IgD-negative memory B cell (primary cell): Measurements from ENCODE around the gene TNIK. TPM values are rescaled to one million over a fixed set of nuclear protein-coding genes. Genes with fewer than 3 reads are reported as not detected.

Source experiments
- H3K27ac Mint-ChIP-seq, 3 donors: one replicate each; pipeline ENCODE4 v1.8.0; 2020 to 2022; ENCODE audit warnings: mild to moderate bottlenecking in 3 of 3, mixed read lengths in 3 of 3, moderate library complexity in 1 of 3
- H3K27me3 Mint-ChIP-seq: one replicate; pipeline ENCODE4 v1.8.0; 2021; ENCODE audit warnings: mixed read lengths
- H3K36me3 Mint-ChIP-seq: one replicate; pipeline ENCODE4 v1.8.0; 2020; ENCODE audit warnings: mild to moderate bottlenecking, mixed read lengths
- H3K4me1 Mint-ChIP-seq, 3 donors: one replicate each; pipeline ENCODE4 v1.8.0; 2020 to 2022; ENCODE audit warnings: mixed read lengths in 3 of 3, mild to moderate bottlenecking in 1 of 3
- H3K4me3 Mint-ChIP-seq, 4 donors: one replicate each; pipeline ENCODE4 v1.8.0; 2020 to 2022; ENCODE audit warnings: mild to moderate bottlenecking in 4 of 4, mixed read lengths in 4 of 4, moderate library complexity in 3 of 4
- H3K9me3 Mint-ChIP-seq, 3 donors: one replicate each; pipeline ENCODE4 v1.8.0; 2020 to 2021; ENCODE audit warnings: mixed read lengths in 3 of 3, mild to moderate bottlenecking in 1 of 3
- polyA plus RNA-seq: library from polyadenylated mRNA; unstranded; fragments of 300-500 nt; fragmentation: Illumina TruSeq; gene quantifications from one replicate; pipeline ENCODE4 v1.2.3, GENCODE V29; 2021

TNIK gene
- polyA plus RNA-seq = 3.0 TPM

- Mint-ChIP-seq H3K36me3 (no peaks in the 10 kb centered on the region), H3K9me3 (no peaks in the 10 kb centered on the region), H3K4me3 (peak within 1 kb of the TSS; percentile 87 to 97 (median 94)), H3K4me1 (peaks cover 22 to 27% (median 23%) of the 10 kb centered on the region in 3 donors), H3K27ac (peak within 1 kb of the TSS; percentile 67 to 92 (median 86)), H3K27me3 (peaks cover 2% of the 10 kb centered on the region)
Observed at GRCh38 chr3:171459942-171460724, at the start of gene TNIK. Gene TNIK (minus strand): TSS chr3:171460405. CDS start chr3:171460063, 342 bp downstream.

- Mint-ChIP-seq H3K4me1 (no peaks in the 10 kb centered on the region), H3K27me3 (peaks cover 1% of the 10 kb centered on the region), H3K27ac (peak overlapping the region in 1 of 3 donors; percentile 14), H3K36me3 (peaks cover 3% of the 10 kb centered on the region), H3K4me3 (no peak overlapping the region), H3K9me3 (peaks cover 3 to 9% (median 4%) of the 10 kb centered on the region in 3 donors)
Observed at GRCh38 chr3:171508676-171509075, 48.5 kb upstream of the TNIK start.

- H3K4me1 Mint-ChIP-seq = no peaks in the 10 kb centered on the region
- peaks cover 3% of the 10 kb centered on the region for H3K36me3 Mint-ChIP-seq
- H3K27ac Mint-ChIP-seq = no peak overlapping the region
- H3K4me3 Mint-ChIP-seq = no peak overlapping the region
- peaks cover 1% of the 10 kb centered on the region for H3K27me3 Mint-ChIP-seq
- H3K9me3 Mint-ChIP-seq = peaks cover 3 to 9% (median 4%) of the 10 kb centered on the region in 3 donors
Observed at GRCh38 chr3:171508206-171508605, 48.0 kb upstream of the TNIK start.

- Mint-ChIP-seq H3K4me3 (no peak overlapping the region), H3K9me3 (peaks cover 3 to 9% (median 4%) of the 10 kb centered on the region in 3 donors), H3K4me1 (no peaks in the 10 kb centered on the region)
Observed at GRCh38 chr3:171506743-171507319, 46.6 kb upstream of the TNIK start.

GRCh38 chr3:171505822-171506333 lies 45.7 kb upstream of the TNIK start:
- Mint-ChIP-seq H3K9me3 (peaks cover 3 to 9% (median 4%) of the 10 kb centered on the region in 3 donors), H3K4me1 (no peaks in the 10 kb centered on the region), H3K36me3 (peaks cover 3% of the 10 kb centered on the region), H3K4me3 (no peak overlapping the region), H3K27me3 (no peaks in the 10 kb centered on the region), H3K27ac (no peak overlapping the region)

More at GRCh38 chr3:171506743-171507319, 46.6 kb upstream of the TNIK start:
- H3K36me3 Mint-ChIP-seq = peaks cover 3% of the 10 kb centered on the region
- H3K27ac Mint-ChIP-seq = no peak overlapping the region
- no peaks in the 10 kb centered on the region for H3K27me3 Mint-ChIP-seq

GRCh38 chr3:171504376-171504775 lies 44.2 kb upstream of the TNIK start:
- Mint-ChIP-seq H3K36me3 (peaks cover 3% of the 10 kb centered on the region), H3K27ac (no peak overlapping the region), H3K4me1 (no peaks in the 10 kb centered on the region), H3K4me3 (no peak overlapping the region), H3K9me3 (peaks cover 3 to 9% (median 4%) of the 10 kb centered on the region in 3 donors), H3K27me3 (no peaks in the 10 kb centered on the region)

- Mint-ChIP-seq H3K27me3 (no peaks in the 10 kb centered on the region), H3K4me3 (no peak overlapping the region), H3K9me3 (peaks cover 3 to 9% (median 4%) of the 10 kb centered on the region in 3 donors), H3K27ac (no peak overlapping the region), H3K4me1 (no peaks in the 10 kb centered on the region), H3K36me3 (peaks cover 3% of the 10 kb centered on the region)
Observed at GRCh38 chr3:171503817-171504216, 43.6 kb upstream of the TNIK start.

GRCh38 chr3:171498921-171499320 lies 38.7 kb upstream of the TNIK start:
- Mint-ChIP-seq H3K27ac (no peak overlapping the region), H3K36me3 (no peaks in the 10 kb centered on the region), H3K4me1 (no peaks in the 10 kb centered on the region), H3K4me3 (no peak overlapping the region), H3K9me3 (no peaks in the 10 kb centered on the region), H3K27me3 (no peaks in the 10 kb centered on the region)

GRCh38 chr3:171497468-171497867 lies 37.3 kb upstream of the TNIK start:
- Mint-ChIP-seq H3K4me1 (peaks cover 0 to 1% (median 0%) of the 10 kb centered on the region in 3 donors), H3K36me3 (no peaks in the 10 kb centered on the region), H3K4me3 (no peak overlapping the region), H3K9me3 (no peaks in the 10 kb centered on the region), H3K27ac (no peak overlapping the region), H3K27me3 (no peaks in the 10 kb centered on the region)

- Mint-ChIP-seq H3K4me1 (peaks cover 5 to 6% (median 6%) of the 10 kb centered on the region in 3 donors), H3K36me3 (no peaks in the 10 kb centered on the region), H3K27ac (peak overlapping the region in 1 of 3 donors; percentile 10), H3K4me3 (no peak overlapping the region), H3K27me3 (no peaks in the 10 kb centered on the region), H3K9me3 (no peaks in the 10 kb centered on the region)
Observed at GRCh38 chr3:171495413-171495812, 35.2 kb upstream of the TNIK start.

- Mint-ChIP-seq H3K9me3 (no peaks in the 10 kb centered on the region), H3K4me3 (no peak overlapping the region), H3K36me3 (no peaks in the 10 kb centered on the region), H3K4me1 (peaks cover 5 to 9% (median 6%) of the 10 kb centered on the region in 3 donors), H3K27ac (no peak overlapping the region), H3K27me3 (no peaks in the 10 kb centered on the region)
Observed at GRCh38 chr3:171494457-171495109, 34.4 kb upstream of the TNIK start.

GRCh38 chr3:171491361-171491760 lies 31.2 kb upstream of the TNIK start:
- H3K4me3 Mint-ChIP-seq = peak overlapping the region; percentile 21 to 66 (median 40)
- peaks cover 5 to 9% (median 6%) of the 10 kb centered on the region in 3 donors for H3K4me1 Mint-ChIP-seq
- no peaks in the 10 kb centered on the region for H3K27me3 Mint-ChIP-seq

GRCh38 chr3:171490901-171491300 lies 30.7 kb upstream of the TNIK start:
- Mint-ChIP-seq H3K4me3 (peak overlapping the region in 1 of 4 donors; percentile 33), H3K27ac (no peak overlapping the region), H3K27me3 (no peaks in the 10 kb centered on the region), H3K4me1 (peaks cover 5 to 9% (median 6%) of the 10 kb centered on the region in 3 donors), H3K9me3 (no peaks in the 10 kb centered on the region), H3K36me3 (no peaks in the 10 kb centered on the region)

More at GRCh38 chr3:171491361-171491760, 31.2 kb upstream of the TNIK start:
- Mint-ChIP-seq H3K36me3 (no peaks in the 10 kb centered on the region), H3K9me3 (no peaks in the 10 kb centered on the region), H3K27ac (no peak overlapping the region)

- Mint-ChIP-seq H3K9me3 (no peaks in the 10 kb centered on the region), H3K4me1 (peaks cover 5 to 9% (median 6%) of the 10 kb centered on the region in 3 donors), H3K36me3 (no peaks in the 10 kb centered on the region), H3K4me3 (no peak overlapping the region), H3K27me3 (no peaks in the 10 kb centered on the region), H3K27ac (no peak overlapping the region)
Observed at GRCh38 chr3:171489348-171489747, 29.1 kb upstream of the TNIK start.

- H3K9me3 Mint-ChIP-seq = no peaks in the 10 kb centered on the region
Observed at GRCh38 chr3:171488479-171488878, 28.3 kb upstream of the TNIK start.

More at GRCh38 chr3:171488479-171488878, 28.3 kb upstream of the TNIK start:
- Mint-ChIP-seq H3K27me3 (no peaks in the 10 kb centered on the region), H3K27ac (no peak overlapping the region), H3K36me3 (no peaks in the 10 kb centered on the region), H3K4me1 (peaks cover 5 to 9% (median 6%) of the 10 kb centered on the region in 3 donors), H3K4me3 (no peak overlapping the region)
